WTC11 (cell line): ENCODE data around the gene FAM25A. TPM values are rescaled to one million over a fixed set of nuclear protein-coding genes. Genes with fewer than 3 reads are reported as not detected.
A peak's percentile ranks its signal among the peaks of the same experiment; 100 is the strongest.

Experiments used
- ATF1 ChIP-seq: sonication (generic); formaldehyde crosslinking; IDR thresholded peaks from 2 replicates; pipeline ENCODE4 v1.8.1; 2023; ENCODE audit warnings: mild to moderate bottlenecking, moderate library complexity, missing genetic modification reagents
- GABPB1 ChIP-seq: sonication (generic); formaldehyde crosslinking; IDR thresholded peaks from 2 replicates; pipeline ENCODE4 v1.8.1; 2023; ENCODE audit warnings: mild to moderate bottlenecking, missing genetic modification reagents
- HMGA2 ChIP-seq: fragments of 250-450 bp; sonication (Bioruptor Pico); IDR thresholded peaks from 2 replicates; pipeline ENCODE4 v1.4.0; 2021; ENCODE audit warnings: mild to moderate bottlenecking, moderate library complexity
- JUN ChIP-seq: sonication (generic); formaldehyde crosslinking; IDR thresholded peaks from 2 replicates; pipeline ENCODE4 v1.8.0; 2023; ENCODE audit warnings: mild to moderate bottlenecking, missing genetic modification reagents
- MYBL2 ChIP-seq: sonication (generic); formaldehyde crosslinking; IDR thresholded peaks from 2 replicates; pipeline ENCODE4 v1.8.1; 2023; ENCODE audit warnings: mild to moderate bottlenecking, moderate library complexity, missing genetic modification reagents
- NFE2L1 ChIP-seq: sonication (generic); formaldehyde crosslinking; IDR thresholded peaks from 2 replicates; pipeline ENCODE4 v1.8.1; 2023; ENCODE audit warnings: missing genetic modification reagents
- SMAD4 ChIP-seq: sonication (generic); formaldehyde crosslinking; IDR thresholded peaks from 2 replicates; pipeline ENCODE4 v1.8.0; 2022; ENCODE audit warnings: mild to moderate bottlenecking, missing genetic modification reagents
- SOX15 ChIP-seq: fragments of 250-450 bp; sonication (Bioruptor Pico); IDR thresholded peaks from 2 replicates; pipeline ENCODE4 v1.9.0; 2021; ENCODE audit warnings: mild to moderate bottlenecking
- TEAD1 ChIP-seq: sonication (generic); formaldehyde crosslinking; IDR thresholded peaks from 2 replicates; pipeline ENCODE4 v1.8.0; 2022; ENCODE audit warnings: mild to moderate bottlenecking, missing genetic modification reagents
- ZNF263 ChIP-seq: sonication (generic); formaldehyde crosslinking; IDR thresholded peaks from 2 replicates; pipeline ENCODE4 v1.8.1; 2022; ENCODE audit warnings: low read depth, mild to moderate bottlenecking, moderate library complexity, missing genetic modification reagents
- ZNF317 ChIP-seq: sonication (generic); formaldehyde crosslinking; IDR thresholded peaks from 2 replicates; pipeline ENCODE4 v1.8.1; 2023; ENCODE audit warnings: low read depth, mild to moderate bottlenecking, moderate library complexity, missing genetic modification reagents, borderline replicate concordance
- ZNF396 ChIP-seq: fragments of 250-450 bp; sonication (Bioruptor Pico); IDR thresholded peaks from 2 replicates; pipeline ENCODE4 v1.8.0; 2021; ENCODE audit warnings: mild to moderate bottlenecking, moderate library complexity, borderline replicate concordance
- ZNF671 ChIP-seq: fragments of 250-450 bp; sonication (Bioruptor Pico); IDR thresholded peaks from 2 replicates; pipeline ENCODE4 v1.8.0; 2021; ENCODE audit warnings: mild to moderate bottlenecking
- total RNA-seq: library from RNA; stranded (reverse); gene quantifications from 3 replicates; pipeline ENCODE4 v1.2.3, GENCODE V29; 2021
- TF ChIP-seq, protein P1 (sequence below): fragments of 250-450 bp; sonication (Bioruptor Pico); conservative IDR thresholded peaks from 2 replicates; pipeline ENCODE4 v1.9.0; 2021; ENCODE audit warnings: mild to moderate bottlenecking
- TF ChIP-seq, protein P2 (sequence below): sonication (generic); formaldehyde crosslinking; IDR thresholded peaks from 2 replicates; pipeline ENCODE4 v1.8.1; 2022; ENCODE audit warnings: low read depth, mild to moderate bottlenecking, moderate library complexity, missing genetic modification reagents, borderline replicate concordance
- TF ChIP-seq, protein P3 (sequence below): sonication (generic); formaldehyde crosslinking; conservative IDR thresholded peaks from 2 replicates; pipeline ENCODE4 v1.8.1; 2022; ENCODE audit warnings: mild to moderate bottlenecking, missing genetic modification reagents
- TF ChIP-seq, protein P4 (sequence below): fragments of 250-450 bp; sonication (Bioruptor Pico); IDR thresholded peaks from 2 replicates; pipeline ENCODE4 v1.9.0; 2021; ENCODE audit warnings: moderate library complexity, mild to moderate bottlenecking, inconsistent platforms, borderline replicate concordance
- TF ChIP-seq, protein P5 (sequence below): sonication (generic); formaldehyde crosslinking; IDR thresholded peaks from 2 replicates; pipeline ENCODE4 v1.8.0; 2022; ENCODE audit warnings: mild to moderate bottlenecking, missing genetic modification reagents
- TF ChIP-seq, protein P6 (sequence below): sonication (generic); formaldehyde crosslinking; IDR thresholded peaks from 2 replicates; pipeline ENCODE4 v1.8.1; 2023; ENCODE audit warnings: mild to moderate bottlenecking, missing genetic modification reagents, borderline replicate concordance
- TF ChIP-seq, protein P7 (sequence below): fragments of 250-450 bp; sonication (Bioruptor Pico); IDR thresholded peaks from 2 replicates; pipeline ENCODE4 v1.9.0; 2021; ENCODE audit warnings: mild to moderate bottlenecking, borderline replicate concordance
- TF ChIP-seq, protein P8 (sequence below): sonication (generic); formaldehyde crosslinking; IDR thresholded peaks from 2 replicates; pipeline ENCODE4 v1.8.1; 2022; ENCODE audit warnings: mild to moderate bottlenecking, missing genetic modification reagents, moderate library complexity, borderline replicate concordance
- TF ChIP-seq, protein P9 (sequence below): sonication (generic); formaldehyde crosslinking; IDR thresholded peaks from 2 replicates; pipeline ENCODE4 v1.8.1; 2022; ENCODE audit warnings: mild to moderate bottlenecking, moderate library complexity, missing genetic modification reagents

The FAM25A gene
- total RNA-seq, 1 experiment from 2014 or later = not detected

DNA sequence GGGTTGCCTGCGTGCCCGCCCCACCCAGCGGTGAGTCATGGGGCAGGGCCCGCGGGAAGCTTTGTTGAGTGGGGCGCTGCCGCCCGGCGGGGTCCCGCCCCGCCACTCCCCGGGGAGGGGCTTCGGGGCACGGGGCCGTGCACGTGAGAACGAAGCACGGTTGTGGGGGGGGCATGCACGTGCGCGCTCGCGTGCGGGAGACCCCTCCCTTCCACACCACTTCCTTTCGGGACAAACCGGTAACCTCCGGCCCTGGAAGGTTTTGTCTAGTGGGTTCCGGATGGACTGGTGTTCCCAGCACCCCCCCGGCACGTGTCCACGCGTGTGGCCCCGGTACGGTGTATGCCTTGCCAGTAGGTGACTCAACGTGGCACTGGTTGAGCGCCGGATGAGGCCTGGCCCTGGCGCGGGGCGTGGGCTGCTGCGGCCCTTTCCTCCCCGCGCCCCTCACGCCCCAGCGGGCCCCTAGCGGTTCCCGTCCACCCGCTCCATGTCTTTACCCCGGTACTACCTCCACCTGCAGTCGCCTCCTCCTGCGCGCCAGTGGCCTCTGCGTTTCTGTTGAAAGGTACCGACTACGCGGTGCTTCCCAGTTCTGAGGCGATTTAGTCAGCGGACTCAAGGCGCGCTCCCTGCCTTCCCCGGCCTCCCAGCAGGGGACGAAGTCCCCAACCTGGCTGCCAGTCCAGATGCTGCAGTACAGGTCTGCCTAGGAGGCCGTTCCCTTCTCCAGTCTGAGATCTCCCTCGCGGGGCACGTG lies 48.7 kb upstream of the FAM25A start (continued):
- TF ChIP-seq ZNF396 (CRISPR knock-in tag) = no peak
- TF ChIP-seq HMGA2 = no peak
- TF ChIP-seq, protein P1, sequence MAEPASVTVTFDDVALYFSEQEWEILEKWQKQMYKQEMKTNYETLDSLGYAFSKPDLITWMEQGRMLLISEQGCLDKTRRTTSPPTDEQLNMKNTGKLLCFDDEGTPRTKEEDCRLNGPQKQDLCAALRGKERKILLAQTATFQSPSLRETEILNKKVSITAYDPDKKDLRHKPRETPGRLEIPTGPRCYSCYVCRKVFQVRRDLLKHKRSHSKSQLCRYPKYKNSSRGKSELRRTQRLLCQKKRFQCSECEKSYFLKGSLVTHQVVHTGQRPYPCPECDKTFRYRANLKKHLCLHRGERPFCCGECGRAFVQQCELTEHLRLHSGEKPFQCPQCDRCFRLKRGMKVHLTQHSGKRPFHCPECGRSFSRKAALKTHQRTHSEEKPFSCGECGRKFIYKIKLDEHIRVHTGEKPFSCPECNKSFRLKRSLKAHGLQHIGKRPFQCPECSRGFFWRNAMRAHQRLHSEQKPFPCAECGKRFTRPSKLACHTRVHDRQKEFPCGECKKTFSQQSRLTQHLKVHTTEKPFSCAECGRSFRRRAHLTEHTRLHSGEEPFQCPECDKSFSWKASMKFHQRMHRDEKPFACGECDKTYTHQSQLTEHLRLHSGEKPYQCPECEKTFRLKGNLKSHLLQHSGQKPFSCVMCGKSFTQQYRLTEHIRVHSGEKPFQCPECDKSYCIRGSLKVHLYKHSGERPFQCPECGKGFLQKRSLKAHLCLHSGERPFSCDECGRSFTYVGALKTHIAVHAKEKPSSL = no peak
- TF ChIP-seq, protein P2, sequence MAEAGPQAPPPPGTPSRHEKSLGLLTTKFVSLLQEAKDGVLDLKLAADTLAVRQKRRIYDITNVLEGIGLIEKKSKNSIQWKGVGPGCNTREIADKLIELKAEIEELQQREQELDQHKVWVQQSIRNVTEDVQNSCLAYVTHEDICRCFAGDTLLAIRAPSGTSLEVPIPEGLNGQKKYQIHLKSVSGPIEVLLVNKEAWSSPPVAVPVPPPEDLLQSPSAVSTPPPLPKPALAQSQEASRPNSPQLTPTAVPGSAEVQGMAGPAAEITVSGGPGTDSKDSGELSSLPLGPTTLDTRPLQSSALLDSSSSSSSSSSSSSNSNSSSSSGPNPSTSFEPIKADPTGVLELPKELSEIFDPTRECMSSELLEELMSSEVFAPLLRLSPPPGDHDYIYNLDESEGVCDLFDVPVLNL (CRISPR knock-in tag) = no peak
- no peak for TF ChIP-seq SOX15 (CRISPR knock-in tag)
- TF ChIP-seq, protein P3, sequence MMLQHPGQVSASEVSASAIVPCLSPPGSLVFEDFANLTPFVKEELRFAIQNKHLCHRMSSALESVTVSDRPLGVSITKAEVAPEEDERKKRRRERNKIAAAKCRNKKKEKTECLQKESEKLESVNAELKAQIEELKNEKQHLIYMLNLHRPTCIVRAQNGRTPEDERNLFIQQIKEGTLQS (CRISPR knock-in tag) = no peak
- TF ChIP-seq MYBL2 = no peak
- TF ChIP-seq, protein P4, sequence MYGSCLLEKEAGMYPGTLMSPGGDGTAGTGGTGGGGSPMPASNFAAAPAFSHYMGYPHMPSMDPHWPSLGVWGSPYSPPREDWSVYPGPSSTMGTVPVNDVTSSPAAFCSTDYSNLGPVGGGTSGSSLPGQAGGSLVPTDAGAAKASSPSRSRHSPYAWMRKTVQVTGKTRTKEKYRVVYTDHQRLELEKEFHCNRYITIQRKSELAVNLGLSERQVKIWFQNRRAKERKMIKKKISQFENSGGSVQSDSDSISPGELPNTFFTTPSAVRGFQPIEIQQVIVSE = no peak
- TF ChIP-seq ZNF671 = no peak
- TF ChIP-seq SMAD4 (CRISPR knock-in tag) = peak; percentile 40; the same call in 1 of the 2 replicates
- TF ChIP-seq, protein P5, sequence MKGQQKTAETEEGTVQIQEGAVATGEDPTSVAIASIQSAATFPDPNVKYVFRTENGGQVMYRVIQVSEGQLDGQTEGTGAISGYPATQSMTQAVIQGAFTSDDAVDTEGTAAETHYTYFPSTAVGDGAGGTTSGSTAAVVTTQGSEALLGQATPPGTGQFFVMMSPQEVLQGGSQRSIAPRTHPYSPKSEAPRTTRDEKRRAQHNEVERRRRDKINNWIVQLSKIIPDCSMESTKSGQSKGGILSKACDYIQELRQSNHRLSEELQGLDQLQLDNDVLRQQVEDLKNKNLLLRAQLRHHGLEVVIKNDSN (CRISPR knock-in tag) = peak; percentile 68
- TF ChIP-seq ZNF263 (CRISPR knock-in tag) = no peak
- TF ChIP-seq, protein P6, sequence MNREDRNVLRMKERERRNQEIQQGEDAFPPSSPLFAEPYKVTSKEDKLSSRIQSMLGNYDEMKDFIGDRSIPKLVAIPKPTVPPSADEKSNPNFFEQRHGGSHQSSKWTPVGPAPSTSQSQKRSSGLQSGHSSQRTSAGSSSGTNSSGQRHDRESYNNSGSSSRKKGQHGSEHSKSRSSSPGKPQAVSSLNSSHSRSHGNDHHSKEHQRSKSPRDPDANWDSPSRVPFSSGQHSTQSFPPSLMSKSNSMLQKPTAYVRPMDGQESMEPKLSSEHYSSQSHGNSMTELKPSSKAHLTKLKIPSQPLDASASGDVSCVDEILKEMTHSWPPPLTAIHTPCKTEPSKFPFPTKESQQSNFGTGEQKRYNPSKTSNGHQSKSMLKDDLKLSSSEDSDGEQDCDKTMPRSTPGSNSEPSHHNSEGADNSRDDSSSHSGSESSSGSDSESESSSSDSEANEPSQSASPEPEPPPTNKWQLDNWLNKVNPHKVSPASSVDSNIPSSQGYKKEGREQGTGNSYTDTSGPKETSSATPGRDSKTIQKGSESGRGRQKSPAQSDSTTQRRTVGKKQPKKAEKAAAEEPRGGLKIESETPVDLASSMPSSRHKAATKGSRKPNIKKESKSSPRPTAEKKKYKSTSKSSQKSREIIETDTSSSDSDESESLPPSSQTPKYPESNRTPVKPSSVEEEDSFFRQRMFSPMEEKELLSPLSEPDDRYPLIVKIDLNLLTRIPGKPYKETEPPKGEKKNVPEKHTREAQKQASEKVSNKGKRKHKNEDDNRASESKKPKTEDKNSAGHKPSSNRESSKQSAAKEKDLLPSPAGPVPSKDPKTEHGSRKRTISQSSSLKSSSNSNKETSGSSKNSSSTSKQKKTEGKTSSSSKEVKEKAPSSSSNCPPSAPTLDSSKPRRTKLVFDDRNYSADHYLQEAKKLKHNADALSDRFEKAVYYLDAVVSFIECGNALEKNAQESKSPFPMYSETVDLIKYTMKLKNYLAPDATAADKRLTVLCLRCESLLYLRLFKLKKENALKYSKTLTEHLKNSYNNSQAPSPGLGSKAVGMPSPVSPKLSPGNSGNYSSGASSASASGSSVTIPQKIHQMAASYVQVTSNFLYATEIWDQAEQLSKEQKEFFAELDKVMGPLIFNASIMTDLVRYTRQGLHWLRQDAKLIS (CRISPR knock-in tag) = no peak
- no peak for TF ChIP-seq GABPB1 (CRISPR knock-in tag)
- TF ChIP-seq ZNF317 (CRISPR knock-in tag) = no peak
- TF ChIP-seq, protein P7, sequence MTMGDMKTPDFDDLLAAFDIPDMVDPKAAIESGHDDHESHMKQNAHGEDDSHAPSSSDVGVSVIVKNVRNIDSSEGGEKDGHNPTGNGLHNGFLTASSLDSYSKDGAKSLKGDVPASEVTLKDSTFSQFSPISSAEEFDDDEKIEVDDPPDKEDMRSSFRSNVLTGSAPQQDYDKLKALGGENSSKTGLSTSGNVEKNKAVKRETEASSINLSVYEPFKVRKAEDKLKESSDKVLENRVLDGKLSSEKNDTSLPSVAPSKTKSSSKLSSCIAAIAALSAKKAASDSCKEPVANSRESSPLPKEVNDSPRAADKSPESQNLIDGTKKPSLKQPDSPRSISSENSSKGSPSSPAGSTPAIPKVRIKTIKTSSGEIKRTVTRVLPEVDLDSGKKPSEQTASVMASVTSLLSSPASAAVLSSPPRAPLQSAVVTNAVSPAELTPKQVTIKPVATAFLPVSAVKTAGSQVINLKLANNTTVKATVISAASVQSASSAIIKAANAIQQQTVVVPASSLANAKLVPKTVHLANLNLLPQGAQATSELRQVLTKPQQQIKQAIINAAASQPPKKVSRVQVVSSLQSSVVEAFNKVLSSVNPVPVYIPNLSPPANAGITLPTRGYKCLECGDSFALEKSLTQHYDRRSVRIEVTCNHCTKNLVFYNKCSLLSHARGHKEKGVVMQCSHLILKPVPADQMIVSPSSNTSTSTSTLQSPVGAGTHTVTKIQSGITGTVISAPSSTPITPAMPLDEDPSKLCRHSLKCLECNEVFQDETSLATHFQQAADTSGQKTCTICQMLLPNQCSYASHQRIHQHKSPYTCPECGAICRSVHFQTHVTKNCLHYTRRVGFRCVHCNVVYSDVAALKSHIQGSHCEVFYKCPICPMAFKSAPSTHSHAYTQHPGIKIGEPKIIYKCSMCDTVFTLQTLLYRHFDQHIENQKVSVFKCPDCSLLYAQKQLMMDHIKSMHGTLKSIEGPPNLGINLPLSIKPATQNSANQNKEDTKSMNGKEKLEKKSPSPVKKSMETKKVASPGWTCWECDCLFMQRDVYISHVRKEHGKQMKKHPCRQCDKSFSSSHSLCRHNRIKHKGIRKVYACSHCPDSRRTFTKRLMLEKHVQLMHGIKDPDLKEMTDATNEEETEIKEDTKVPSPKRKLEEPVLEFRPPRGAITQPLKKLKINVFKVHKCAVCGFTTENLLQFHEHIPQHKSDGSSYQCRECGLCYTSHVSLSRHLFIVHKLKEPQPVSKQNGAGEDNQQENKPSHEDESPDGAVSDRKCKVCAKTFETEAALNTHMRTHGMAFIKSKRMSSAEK (CRISPR knock-in tag) = no peak
- TF ChIP-seq, protein P8, sequence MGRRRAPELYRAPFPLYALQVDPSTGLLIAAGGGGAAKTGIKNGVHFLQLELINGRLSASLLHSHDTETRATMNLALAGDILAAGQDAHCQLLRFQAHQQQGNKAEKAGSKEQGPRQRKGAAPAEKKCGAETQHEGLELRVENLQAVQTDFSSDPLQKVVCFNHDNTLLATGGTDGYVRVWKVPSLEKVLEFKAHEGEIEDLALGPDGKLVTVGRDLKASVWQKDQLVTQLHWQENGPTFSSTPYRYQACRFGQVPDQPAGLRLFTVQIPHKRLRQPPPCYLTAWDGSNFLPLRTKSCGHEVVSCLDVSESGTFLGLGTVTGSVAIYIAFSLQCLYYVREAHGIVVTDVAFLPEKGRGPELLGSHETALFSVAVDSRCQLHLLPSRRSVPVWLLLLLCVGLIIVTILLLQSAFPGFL (CRISPR knock-in tag) = no peak
- TF ChIP-seq, protein P9, sequence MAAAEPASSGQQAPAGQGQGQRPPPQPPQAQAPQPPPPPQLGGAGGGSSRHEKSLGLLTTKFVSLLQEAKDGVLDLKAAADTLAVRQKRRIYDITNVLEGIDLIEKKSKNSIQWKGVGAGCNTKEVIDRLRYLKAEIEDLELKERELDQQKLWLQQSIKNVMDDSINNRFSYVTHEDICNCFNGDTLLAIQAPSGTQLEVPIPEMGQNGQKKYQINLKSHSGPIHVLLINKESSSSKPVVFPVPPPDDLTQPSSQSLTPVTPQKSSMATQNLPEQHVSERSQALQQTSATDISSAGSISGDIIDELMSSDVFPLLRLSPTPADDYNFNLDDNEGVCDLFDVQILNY (CRISPR knock-in tag) = no peak; the same call in none of the 2 replicates
- no peak for TF ChIP-seq NFE2L1 (CRISPR knock-in tag)
- no peak for TF ChIP-seq TEAD1 (CRISPR knock-in tag)
- no peak for TF ChIP-seq JUN (CRISPR knock-in tag)
- no peak for TF ChIP-seq ATF1 (CRISPR knock-in tag)
